Stimulated activated CD8-positive, alpha-beta memory T cell treated with anti-CD3 and anti-CD28 coated beads, Interleukin-2, amount 100 ng/mL, for 1 hour (primary cell): ENCODE data around the gene UBE3B.

Experiments used
- DNase-seq, 2 donors: peaks; one replicate each; pipeline ENCODE4 v3.0.0-alpha.2; 2020; ENCODE audit warnings: low read depth in 2 of 2

UBE3B gene

GRCh38 chr12:109552971-109553370, 75.5 kb downstream of the UBE3B start:
- no peak for DNase-seq

- no peak for DNase-seq
Observed at GRCh38 chr12:109553483-109553882, 76.0 kb downstream of the UBE3B start.

- no peak for DNase-seq
Observed at GRCh38 chr12:109553906-109554500, 76.6 kb downstream of the UBE3B start.

- DNase-seq = no peak
Observed at GRCh38 chr12:109554761-109555160, 77.3 kb downstream of the UBE3B start.

- no peak for DNase-seq
Observed at GRCh38 chr12:109555431-109556315, 78.2 kb downstream of the UBE3B start.

- no peak for DNase-seq
Observed at GRCh38 chr12:109557200-109557599, 79.8 kb downstream of the UBE3B start.

- DNase-seq = no peak
Observed at GRCh38 chr12:109557805-109558204, 80.4 kb downstream of the UBE3B start.

- DNase-seq = no peak
Observed at GRCh38 chr12:109558374-109559199, 81.2 kb downstream of the UBE3B start.

- no peak for DNase-seq
Observed at GRCh38 chr12:109559200-109559505, 81.7 kb downstream of the UBE3B start.

- no peak for DNase-seq
Observed at GRCh38 chr12:109559601-109560000, 82.2 kb downstream of the UBE3B start.

GRCh38 chr12:109560867-109561710, 83.7 kb downstream of the UBE3B start:
- no peak for DNase-seq

- no peak for DNase-seq
Observed at GRCh38 chr12:109561711-109562030, 84.2 kb downstream of the UBE3B start.

GRCh38 chr12:109562871-109563270, 85.4 kb downstream of the UBE3B start:
- no peak for DNase-seq

GRCh38 chr12:109563291-109564284, 86.2 kb downstream of the UBE3B start:
- no peak for DNase-seq

- no peak for DNase-seq
Observed at GRCh38 chr12:109566424-109566823, 89.0 kb downstream of the UBE3B start.

GRCh38 chr12:109567296-109567695, 89.9 kb downstream of the UBE3B start:
- DNase-seq = no peak

- no peak for DNase-seq
Observed at GRCh38 chr12:109567967-109568366, 90.5 kb downstream of the UBE3B start.

GRCh38 chr12:109568486-109568885, 91.1 kb downstream of the UBE3B start:
- no peak for DNase-seq

- DNase-seq = no peak
Observed at GRCh38 chr12:109571773-109572505, 94.5 kb downstream of the UBE3B start.

GRCh38 chr12:109572506-109572845, 95.0 kb downstream of the UBE3B start:
- DNase-seq = no peak
